Iris pigment epithelial cell (primary cell): ENCODE results near the gene HOGA1.
A peak's percentile ranks its signal among the peaks of the same experiment; 100 is the strongest.
"Not testable (repeated sequence)": the region's sequence is repeated elsewhere in the genome, so short reads cannot be mapped to it uniquely, and the experiment has no call there.

Source experiments
- DNase-seq: peaks from one replicate; pipeline ENCODE4 v3.0.0-alpha.2; 2011; ENCODE audit warnings: low read depth

HOGA1 gene

DNA sequence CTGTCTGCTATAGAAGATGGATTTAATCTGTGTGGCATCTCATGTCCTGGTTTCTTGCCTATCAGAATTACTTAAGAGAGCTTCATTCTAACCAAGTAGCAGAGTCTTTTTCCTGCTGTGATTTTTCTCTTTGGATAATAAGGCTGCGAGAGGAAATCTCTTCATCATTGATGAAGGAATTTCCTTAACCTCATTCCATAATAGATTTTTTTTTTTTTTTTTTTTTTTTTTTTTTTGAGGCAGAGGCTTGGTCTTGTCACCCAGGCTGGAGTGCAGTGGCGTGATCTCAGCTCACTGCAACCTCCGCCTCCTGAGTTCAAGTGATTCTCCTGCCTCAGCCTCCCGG lies 65.2 kb downstream of the HOGA1 start:
- not testable (repeated sequence) for DNase-seq

DNA sequence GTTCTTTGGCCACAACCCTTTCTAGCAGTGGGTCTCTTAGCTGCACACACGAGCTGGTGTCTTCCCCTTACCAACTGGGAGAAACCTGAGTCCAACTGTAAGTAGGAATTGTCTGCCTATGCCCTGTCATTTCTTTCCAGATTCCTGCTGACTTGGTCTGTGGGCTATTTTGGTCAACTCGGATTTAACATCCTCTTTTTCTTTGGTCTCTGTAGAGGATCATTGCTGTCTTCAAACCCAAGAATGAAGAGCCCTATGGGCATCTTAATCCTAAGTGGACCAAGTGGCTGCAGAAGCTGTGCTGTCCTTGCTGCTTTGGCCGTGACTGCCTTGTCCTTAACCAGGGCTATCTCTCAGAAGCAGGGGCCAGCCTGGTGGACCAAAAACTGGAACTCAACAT lies 66.5 kb downstream of the HOGA1 start:
- DNase-seq, result no peak

DNA sequence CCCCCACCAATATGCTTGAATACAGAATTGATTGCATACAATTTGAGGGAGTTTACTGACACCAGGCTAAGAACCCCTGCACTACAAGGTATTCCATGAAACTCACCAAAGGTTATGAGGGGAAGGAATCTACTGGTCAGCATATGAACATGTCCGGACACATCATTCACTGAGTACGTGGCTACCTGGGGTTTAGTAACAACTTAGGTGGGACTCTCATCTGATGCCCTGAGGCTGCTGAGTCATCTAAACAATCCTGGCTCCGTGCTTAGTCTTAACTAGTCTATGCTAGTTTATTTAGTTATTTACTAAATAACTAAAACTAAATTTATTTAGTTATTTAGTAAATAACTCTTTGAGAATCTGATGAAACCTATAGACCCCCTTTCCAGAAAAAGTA lies 67.6 kb downstream of the HOGA1 start:
- peak; percentile 56 for DNase-seq

DNA sequence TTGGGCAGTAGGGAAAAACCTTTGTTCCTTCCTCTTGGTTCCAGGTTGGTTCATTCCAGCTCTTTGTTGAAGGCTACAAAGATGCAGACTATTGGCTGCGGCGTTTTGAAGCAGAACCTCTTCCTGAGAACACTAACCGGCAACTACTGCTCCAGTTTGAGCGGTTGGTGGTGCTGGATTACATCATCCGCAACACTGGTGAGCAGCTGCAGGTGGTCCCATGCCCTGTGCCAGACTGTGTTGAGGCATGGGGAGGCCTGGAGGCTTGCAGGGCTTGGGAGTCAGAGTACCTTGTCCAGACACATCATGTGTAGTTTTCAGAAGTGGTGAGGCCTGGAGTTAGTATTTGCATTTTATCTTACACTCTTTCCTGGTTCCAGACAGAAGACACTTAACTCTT lies 72.6 kb downstream of the HOGA1 start:
- no peak for DNase-seq

DNA sequence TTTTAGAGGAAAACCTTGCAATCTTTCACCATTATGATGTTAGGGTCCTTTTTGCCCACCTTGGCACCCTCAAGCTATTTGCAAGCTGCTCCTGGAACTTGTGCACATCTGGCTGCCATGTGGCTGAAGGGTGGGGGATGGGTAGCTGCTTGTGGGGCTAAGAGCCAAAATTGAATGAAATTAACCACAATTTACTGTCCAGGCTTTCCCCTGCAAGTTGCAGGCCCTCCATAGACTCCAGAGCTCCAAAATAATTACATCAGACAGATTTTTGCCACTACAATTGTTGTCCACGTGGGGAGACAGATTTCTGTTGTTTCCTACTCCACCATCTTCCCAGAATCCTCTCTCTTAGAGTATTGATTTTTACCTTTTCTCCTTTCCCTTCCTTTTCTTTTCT lies 75.4 kb downstream of the HOGA1 start:
- DNase-seq, result peak; percentile 73
